ENCODE data around the gene SLC25A53.

DNA sequence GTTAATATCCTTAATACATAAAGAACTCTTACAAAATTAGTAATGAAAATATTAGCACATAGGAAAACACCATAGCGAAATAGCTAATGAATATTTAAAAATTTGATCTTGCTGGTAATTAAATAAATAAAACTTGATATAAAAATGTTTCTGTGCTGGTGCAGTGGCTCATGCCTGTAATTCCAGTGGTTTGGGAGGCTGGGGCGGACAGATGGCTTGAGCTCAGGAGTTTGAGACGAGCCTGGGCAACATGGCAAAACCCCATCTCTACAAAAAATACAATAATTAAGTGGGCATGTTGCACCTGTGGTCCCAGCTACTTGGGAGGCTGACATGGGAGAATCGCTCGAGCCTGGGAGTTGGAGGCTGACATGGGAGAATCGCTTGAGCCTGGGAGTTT is 17.0 kb upstream of the SLC25A53 start:
- TF ChIP-seq, protein P1, sequence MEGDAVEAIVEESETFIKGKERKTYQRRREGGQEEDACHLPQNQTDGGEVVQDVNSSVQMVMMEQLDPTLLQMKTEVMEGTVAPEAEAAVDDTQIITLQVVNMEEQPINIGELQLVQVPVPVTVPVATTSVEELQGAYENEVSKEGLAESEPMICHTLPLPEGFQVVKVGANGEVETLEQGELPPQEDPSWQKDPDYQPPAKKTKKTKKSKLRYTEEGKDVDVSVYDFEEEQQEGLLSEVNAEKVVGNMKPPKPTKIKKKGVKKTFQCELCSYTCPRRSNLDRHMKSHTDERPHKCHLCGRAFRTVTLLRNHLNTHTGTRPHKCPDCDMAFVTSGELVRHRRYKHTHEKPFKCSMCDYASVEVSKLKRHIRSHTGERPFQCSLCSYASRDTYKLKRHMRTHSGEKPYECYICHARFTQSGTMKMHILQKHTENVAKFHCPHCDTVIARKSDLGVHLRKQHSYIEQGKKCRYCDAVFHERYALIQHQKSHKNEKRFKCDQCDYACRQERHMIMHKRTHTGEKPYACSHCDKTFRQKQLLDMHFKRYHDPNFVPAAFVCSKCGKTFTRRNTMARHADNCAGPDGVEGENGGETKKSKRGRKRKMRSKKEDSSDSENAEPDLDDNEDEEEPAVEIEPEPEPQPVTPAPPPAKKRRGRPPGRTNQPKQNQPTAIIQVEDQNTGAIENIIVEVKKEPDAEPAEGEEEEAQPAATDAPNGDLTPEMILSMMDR (IDR thresholded peaks at IDR 0.05 in 2 of 3, conservative IDR thresholded peaks at IDR 0.05 in 1 of 3; ENCODE audit: control insufficient read depth in 2 of 3, extremely low read depth in 1 of 3, insufficient read depth in 1 of 3, low read depth in 3 of 3, low read length in 3 of 3), result no peak
- TF ChIP-seq EGR1 (IDR thresholded peaks at IDR 0.05; ENCODE audit: borderline replicate concordance in 1 of 2, low read depth in 2 of 2, low read length in 2 of 2) (no peak), TAF1 (IDR thresholded peaks at IDR 0.05; ENCODE audit: borderline replicate concordance, low read depth, low read length) (no peak), RB1 (IDR thresholded peaks at IDR 0.05; ENCODE audit: borderline replicate concordance) (no peak), POLR2A (IDR thresholded peaks at IDR 0.05; ENCODE audit: low read depth, low read length) (no peak), EZH2 (IDR thresholded peaks at IDR 0.05; ENCODE audit: borderline replicate concordance, control insufficient read depth, low read depth, low read length) (no peak), GABPA (IDR thresholded peaks at IDR 0.05; ENCODE audit: low read depth) (no peak), RAD51 (IDR thresholded peaks at IDR 0.05) (no peak), EP300 (IDR thresholded peaks at IDR 0.05; ENCODE audit: borderline replicate concordance in 1 of 2, control insufficient read depth in 1 of 2, low read depth in 2 of 2, low read length in 2 of 2) (no peak), NFXL1 (IDR thresholded peaks at IDR 0.05; ENCODE audit: borderline replicate concordance) (no peak)
- TF ChIP-seq, protein P2, sequence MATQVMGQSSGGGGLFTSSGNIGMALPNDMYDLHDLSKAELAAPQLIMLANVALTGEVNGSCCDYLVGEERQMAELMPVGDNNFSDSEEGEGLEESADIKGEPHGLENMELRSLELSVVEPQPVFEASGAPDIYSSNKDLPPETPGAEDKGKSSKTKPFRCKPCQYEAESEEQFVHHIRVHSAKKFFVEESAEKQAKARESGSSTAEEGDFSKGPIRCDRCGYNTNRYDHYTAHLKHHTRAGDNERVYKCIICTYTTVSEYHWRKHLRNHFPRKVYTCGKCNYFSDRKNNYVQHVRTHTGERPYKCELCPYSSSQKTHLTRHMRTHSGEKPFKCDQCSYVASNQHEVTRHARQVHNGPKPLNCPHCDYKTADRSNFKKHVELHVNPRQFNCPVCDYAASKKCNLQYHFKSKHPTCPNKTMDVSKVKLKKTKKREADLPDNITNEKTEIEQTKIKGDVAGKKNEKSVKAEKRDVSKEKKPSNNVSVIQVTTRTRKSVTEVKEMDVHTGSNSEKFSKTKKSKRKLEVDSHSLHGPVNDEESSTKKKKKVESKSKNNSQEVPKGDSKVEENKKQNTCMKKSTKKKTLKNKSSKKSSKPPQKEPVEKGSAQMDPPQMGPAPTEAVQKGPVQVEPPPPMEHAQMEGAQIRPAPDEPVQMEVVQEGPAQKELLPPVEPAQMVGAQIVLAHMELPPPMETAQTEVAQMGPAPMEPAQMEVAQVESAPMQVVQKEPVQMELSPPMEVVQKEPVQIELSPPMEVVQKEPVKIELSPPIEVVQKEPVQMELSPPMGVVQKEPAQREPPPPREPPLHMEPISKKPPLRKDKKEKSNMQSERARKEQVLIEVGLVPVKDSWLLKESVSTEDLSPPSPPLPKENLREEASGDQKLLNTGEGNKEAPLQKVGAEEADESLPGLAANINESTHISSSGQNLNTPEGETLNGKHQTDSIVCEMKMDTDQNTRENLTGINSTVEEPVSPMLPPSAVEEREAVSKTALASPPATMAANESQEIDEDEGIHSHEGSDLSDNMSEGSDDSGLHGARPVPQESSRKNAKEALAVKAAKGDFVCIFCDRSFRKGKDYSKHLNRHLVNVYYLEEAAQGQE (IDR thresholded peaks at IDR 0.05; ENCODE audit: low read depth, low read length), result no peak

Data from GM12878 (cell line).